ENCODE measurements around the gene STAB1.

DNA sequence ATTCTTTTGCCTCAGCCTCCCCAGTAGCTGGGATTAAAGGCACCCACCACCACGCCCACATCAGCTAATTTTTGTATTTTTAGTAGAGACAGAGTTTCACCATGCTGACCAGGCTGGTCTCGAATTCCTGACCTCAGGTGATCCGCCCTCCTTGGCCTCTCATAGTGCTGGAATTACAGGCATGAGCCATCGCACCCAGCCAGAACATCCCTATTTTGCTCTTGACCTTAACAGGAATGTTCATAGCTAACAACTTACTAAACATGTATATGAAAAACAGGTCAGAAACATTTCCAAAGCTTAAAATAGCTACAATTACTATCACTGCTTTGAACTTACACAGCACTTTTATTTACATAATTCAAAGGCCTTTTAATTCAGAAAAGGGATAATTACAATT, 74.9 kb downstream of the STAB1 start:
- TF ChIP-seq POLR2A (IDR thresholded peaks at IDR 0.05) = no peak
- TF ChIP-seq, protein P1, sequence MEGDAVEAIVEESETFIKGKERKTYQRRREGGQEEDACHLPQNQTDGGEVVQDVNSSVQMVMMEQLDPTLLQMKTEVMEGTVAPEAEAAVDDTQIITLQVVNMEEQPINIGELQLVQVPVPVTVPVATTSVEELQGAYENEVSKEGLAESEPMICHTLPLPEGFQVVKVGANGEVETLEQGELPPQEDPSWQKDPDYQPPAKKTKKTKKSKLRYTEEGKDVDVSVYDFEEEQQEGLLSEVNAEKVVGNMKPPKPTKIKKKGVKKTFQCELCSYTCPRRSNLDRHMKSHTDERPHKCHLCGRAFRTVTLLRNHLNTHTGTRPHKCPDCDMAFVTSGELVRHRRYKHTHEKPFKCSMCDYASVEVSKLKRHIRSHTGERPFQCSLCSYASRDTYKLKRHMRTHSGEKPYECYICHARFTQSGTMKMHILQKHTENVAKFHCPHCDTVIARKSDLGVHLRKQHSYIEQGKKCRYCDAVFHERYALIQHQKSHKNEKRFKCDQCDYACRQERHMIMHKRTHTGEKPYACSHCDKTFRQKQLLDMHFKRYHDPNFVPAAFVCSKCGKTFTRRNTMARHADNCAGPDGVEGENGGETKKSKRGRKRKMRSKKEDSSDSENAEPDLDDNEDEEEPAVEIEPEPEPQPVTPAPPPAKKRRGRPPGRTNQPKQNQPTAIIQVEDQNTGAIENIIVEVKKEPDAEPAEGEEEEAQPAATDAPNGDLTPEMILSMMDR (IDR thresholded peaks at IDR 0.05) = no peak
